GM06990 (cell line): ENCODE results near the gene SYNC.
"Not testable (repeated sequence)": the region's sequence is repeated elsewhere in the genome, so short reads cannot be mapped to it uniquely, and the experiment has no call there.

Experiments used
- DNase-seq: peaks from one replicate; pipeline ENCODE4 v3.0.0-alpha.2; 2011; ENCODE audit not compliant: insufficient read length; ENCODE audit errors: extremely low read depth
- H3K27me3 ChIP-seq: replicated peaks from 2 replicates; pipeline ENCODE4 v1.6.0; 2011; ENCODE audit warnings: low read length; ENCODE audit not compliant: control insufficient read depth, insufficient read depth
- H3K36me3 ChIP-seq: 2 replicates; pipeline ENCODE4 v1.5.1; 2011; ENCODE audit warnings: low read length; ENCODE audit not compliant: control insufficient read depth, insufficient read depth
- H3K4me3 ChIP-seq: replicated peaks from 2 replicates; pipeline ENCODE4 v1.5.1; 2011; ENCODE audit warnings: low read depth, mild to moderate bottlenecking, control low read depth, low read length
- CTCF ChIP-seq: IDR thresholded peaks from 2 replicates; pipeline ENCODE4 v1.5.1; 2011; ENCODE audit warnings: low read length, control low read depth, mild to moderate bottlenecking, inconsistent platforms; ENCODE audit not compliant: insufficient read depth, poor library complexity, severe bottlenecking

The SYNC gene

GRCh38 chr1:32650752-32651460 is 51.7 kb downstream of the SYNC start, which contains the start of gene RBBP4:
TSS of gene RBBP4 (plus strand) at chr1:32651208. CDS start at chr1:32651307, 99 bp downstream.
- peak; percentile 100 for DNase-seq
- H3K36me3 ChIP-seq, result peaks cover 4% of the 10 kb centered on the region
- no peak for TF ChIP-seq CTCF

GRCh38 chr1:32650248-32650751 is 52.3 kb downstream of the SYNC start, which contains the start of gene ZBTB8OS:
TSS of gene ZBTB8OS (minus strand) at chr1:32650550. CDS start at chr1:32650529, 21 bp downstream.
- peak; percentile 78 for DNase-seq
- peak within 1 kb of the TSS; percentile 87 for H3K4me3 ChIP-seq
- H3K36me3 ChIP-seq, result peaks cover 6% of the 10 kb centered on the region
- no peaks in the 10 kb centered on the region for H3K27me3 ChIP-seq
- no peak for TF ChIP-seq CTCF

More at GRCh38 chr1:32650752-32651460, 51.7 kb downstream of the SYNC start, which contains the start of gene RBBP4:
- H3K27me3 ChIP-seq, result no peaks in the 10 kb centered on the region
- peak within 1 kb of the TSS; percentile 87 for H3K4me3 ChIP-seq

GRCh38 chr1:32647308-32648134 is 55.0 kb downstream of the SYNC start:
- TF ChIP-seq CTCF, result no peak
- peaks cover 5% of the 10 kb centered on the region for H3K36me3 ChIP-seq
- H3K27me3 ChIP-seq, result no peaks in the 10 kb centered on the region
- H3K4me3 ChIP-seq, result peak overlapping the region; percentile 83
- DNase-seq, result no peak

GRCh38 chr1:32644426-32644825 is 58.1 kb downstream of the SYNC start:
- TF ChIP-seq CTCF, result no peak
- no peak overlapping the region for H3K4me3 ChIP-seq
- no peaks in the 10 kb centered on the region for H3K27me3 ChIP-seq
- no peak for DNase-seq
- peaks cover 5% of the 10 kb centered on the region for H3K36me3 ChIP-seq

GRCh38 chr1:32642292-32642827 is 60.2 kb downstream of the SYNC start:
- not testable (repeated sequence) for DNase-seq, H3K4me3 ChIP-seq, H3K27me3 ChIP-seq, H3K36me3 ChIP-seq
